ENCODE data around the gene ZC3H18.

DNA sequence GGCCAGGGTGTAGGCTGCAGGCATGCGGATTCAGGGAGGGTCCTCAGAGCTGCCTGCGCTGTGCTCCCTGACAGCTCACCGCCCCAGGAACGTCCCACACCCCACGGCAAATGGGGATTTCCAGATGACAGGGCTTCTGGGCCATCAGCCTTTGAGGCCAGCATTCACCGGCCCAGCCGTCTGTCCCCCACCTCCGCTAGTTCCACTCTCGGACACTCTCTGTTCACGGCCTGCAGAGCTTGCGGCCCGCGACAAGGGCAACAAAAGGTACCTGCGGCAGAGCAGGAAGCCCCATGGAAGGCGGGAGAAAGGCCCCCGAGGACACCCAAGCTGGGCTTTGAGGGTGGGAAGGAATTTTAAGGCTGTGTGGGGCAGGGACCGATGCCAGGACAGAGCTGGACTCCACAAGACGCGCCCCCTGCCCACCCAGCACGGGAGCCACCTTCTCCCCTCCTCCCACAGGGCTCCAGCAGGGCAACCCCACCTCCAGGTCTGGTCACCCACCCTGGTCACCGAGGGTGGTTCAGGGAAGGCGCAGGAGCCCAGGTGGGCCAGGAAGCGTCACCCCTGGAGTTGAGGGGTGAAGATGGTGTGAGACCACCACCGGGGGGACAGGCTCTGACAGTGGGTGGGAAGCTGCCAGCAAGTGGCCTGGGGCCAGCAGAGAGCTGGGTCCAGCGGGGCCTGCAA lies 86.2 kb downstream of the ZC3H18 start:
- TF ChIP-seq EZH2 (IDR thresholded peaks at IDR 0.05): no peak
- no peak for TF ChIP-seq POLR2AphosphoS5 (IDR thresholded peaks at IDR 0.05; ENCODE audit: borderline replicate concordance, low read depth, low read length)
- TF ChIP-seq FOXP2 (optimal IDR thresholded peaks at IDR 0.05; ENCODE audit: control extremely low read depth, extremely low read length, insufficient read depth): no peak
